ENCODE data around the gene RNU1-3.
A peak's percentile ranks its signal among the peaks of the same experiment; 100 is the strongest.
"Not testable (repeated sequence)": the region's sequence is repeated elsewhere in the genome, so short reads cannot be mapped to it uniquely, and the experiment has no call there.

Gene RNU1-3

DNA sequence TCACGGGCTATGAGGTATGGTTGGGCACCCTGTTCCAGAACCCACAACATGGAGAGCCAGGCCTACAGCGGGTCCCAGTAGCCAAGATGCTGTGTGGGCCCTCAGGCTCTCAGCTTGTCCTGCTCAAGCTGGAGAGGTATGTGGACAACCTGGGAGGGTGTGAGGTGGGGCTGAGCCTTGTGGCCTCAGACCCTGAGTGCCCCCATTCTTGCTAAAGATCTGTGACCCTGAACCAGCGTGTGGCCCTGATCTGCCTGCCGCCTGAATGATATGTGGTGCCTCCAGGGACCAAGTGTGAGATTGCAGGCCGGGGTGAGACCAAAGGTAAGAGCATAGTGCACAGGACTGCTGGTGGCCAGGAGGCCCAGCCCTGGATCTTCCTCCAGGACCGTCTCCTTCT lies 17.4 kb downstream of the RNU1-3 start:
- H3K4me1 ChIP-seq (ENCODE audit: insufficient read depth, low read length); H3K36me3 ChIP-seq (ENCODE audit: insufficient read depth, low read length); H3K9ac ChIP-seq (ENCODE audit: low read depth, low read length); H3K9me3 ChIP-seq (ENCODE audit: control insufficient read depth, insufficient read depth, low read length): not testable (repeated sequence)

DNA sequence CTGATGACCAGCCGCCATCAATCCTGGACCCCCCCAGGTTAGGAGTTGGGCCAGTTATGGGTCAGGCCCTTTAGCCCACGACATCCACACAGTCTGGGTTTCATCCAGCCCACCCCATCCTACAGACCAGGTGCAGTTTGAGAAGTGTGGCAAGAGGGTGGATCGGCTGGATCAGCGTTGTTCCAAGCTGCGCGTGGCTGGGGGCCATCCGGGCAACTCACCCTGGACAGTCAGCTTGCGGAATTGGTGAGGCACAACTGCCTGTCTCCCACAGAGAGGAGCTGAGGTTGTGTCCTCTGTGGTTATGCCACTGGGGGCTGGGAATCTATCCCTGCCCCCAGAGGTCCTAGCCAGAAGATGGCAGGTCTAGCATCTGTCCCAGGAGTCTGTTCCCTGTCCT lies 18.0 kb downstream of the RNU1-3 start:
- not testable (repeated sequence) for H3K9me3 ChIP-seq (ENCODE audit: control insufficient read depth, insufficient read depth, low read length); H3K4me1 ChIP-seq (ENCODE audit: insufficient read depth, low read length); H3K9ac ChIP-seq (ENCODE audit: low read depth, low read length); H3K36me3 ChIP-seq (ENCODE audit: insufficient read depth, low read length)

DNA sequence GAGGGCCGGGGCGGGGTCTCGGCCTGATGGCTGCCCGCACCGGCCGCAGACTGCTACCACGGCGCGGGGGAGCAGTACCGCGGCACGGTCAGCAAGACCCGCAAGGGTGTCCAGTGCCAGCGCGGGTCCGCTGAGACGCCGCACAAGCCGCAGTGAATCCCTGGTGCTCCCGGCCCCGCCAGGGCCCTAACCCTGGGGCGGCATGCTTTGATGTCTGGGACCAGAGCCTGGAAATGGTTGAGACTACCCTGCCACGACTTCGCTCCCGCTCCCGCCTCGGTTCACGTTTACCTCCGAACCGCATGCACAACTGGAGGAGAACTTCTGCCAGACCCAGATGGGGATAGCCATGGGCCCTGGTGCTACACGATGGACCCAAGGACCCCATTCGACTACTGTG lies 18.5 kb downstream of the RNU1-3 start:
- not testable (repeated sequence) for H3K9ac ChIP-seq (ENCODE audit: low read depth, low read length); H3K36me3 ChIP-seq (ENCODE audit: insufficient read depth, low read length); H3K4me1 ChIP-seq (ENCODE audit: insufficient read depth, low read length); H3K9me3 ChIP-seq (ENCODE audit: control insufficient read depth, insufficient read depth, low read length)

DNA sequence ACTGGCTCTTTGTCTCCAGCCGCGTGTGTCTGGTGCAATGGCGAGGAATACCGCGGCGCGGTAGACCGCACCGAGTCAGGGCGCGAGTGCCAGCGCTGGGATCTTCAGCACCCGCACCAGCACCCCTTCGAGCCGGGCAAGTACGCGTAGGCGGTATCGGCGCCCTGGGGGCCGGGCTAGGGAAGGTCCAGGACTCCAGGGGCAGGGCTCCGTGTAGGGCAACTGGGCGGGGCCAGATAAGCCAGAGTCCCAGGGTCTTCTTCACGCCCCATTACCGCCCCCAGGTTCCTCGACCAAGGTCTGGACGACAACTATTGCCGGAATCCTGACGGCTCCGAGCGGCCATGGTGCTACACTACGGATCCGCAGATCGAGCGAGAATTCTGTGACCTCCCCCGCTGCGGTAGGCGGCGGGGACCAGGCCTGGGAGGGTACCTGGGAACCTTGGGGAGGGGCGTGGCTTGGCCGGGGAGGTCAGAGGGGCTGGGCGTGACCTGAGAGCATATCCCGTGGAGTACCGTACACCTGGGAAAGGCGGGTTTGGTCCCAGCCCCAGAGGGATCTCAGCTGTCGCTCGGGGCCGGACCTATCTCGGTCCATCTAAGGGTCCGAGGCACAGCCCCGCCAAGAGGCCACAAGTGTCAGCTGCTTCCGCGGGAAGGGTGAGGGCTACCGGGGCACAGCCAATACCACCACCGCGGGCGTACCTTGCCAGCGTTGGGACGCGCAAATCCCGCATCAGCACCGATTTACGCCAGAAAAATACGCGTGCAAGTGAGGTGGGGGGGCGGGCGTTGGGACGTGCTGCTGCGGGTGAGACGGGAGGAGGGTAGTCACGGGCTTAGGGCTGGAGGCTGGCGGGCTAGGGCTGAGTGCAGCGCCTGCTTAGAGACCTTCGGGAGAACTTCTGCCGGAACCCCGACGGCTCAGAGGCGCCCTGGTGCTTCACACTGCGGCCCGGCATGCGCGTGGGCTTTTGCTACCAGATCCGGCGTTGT lies 19.3 kb downstream of the RNU1-3 start:
- not testable (repeated sequence) for H3K36me3 ChIP-seq (ENCODE audit: insufficient read depth, low read length); H3K9me3 ChIP-seq (ENCODE audit: control insufficient read depth, insufficient read depth, low read length); H3K4me1 ChIP-seq (ENCODE audit: insufficient read depth, low read length)
- H3K9ac ChIP-seq (ENCODE audit: low read depth, low read length): peak overlapping the region; percentile 35; the same call in 1 of the 2 replicates

DNA sequence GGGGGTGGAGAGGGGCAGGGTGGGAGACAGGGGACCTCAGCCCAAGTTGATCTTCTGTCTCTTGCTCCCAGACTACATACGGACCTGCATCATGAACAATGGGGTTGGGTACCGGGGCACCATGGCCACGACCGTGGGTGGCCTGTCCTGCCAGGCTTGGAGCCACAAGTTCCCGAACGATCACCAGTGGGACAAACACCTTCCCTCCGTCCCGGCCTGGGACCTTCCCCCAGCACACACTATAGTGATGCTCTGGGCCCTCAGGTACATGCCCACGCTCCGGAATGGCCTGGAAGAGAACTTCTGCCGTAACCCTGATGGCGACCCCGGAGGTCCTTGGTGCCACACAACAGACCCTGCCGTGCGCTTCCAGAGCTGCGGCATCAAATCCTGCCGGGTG lies 20.0 kb downstream of the RNU1-3 start:
- not testable (repeated sequence) for H3K9ac ChIP-seq (ENCODE audit: low read depth, low read length); H3K36me3 ChIP-seq (ENCODE audit: insufficient read depth, low read length); H3K9me3 ChIP-seq (ENCODE audit: control insufficient read depth, insufficient read depth, low read length); H3K4me1 ChIP-seq (ENCODE audit: insufficient read depth, low read length)

DNA sequence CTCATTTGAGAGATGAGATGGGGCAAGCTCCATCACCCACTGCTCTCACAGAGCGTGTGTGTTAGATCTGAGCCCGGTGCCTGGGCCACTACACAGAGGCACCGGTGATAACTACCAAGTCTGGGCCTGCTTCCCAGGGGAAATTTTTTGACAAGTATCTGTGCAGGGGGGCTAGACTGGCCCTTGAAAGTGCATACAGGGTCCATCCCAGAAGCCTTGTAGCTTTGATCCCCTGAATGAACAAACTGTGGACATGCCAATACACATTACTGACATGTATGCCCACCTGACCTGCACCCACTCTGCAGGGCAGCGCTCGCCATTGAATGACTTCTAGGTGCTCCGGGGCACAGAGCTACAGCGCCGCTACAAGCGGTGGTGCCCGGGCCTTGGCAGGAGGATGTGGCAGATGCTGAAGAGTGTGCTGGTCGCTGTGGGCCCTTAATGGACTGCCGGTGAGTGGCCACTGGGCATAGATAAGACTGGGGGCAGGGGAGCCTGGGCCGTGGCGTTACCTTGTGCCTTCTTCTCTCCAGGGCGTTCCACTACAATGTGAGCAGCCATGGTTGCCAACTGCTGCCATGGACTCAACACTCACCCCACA lies 20.6 kb downstream of the RNU1-3 start:
- not testable (repeated sequence) for H3K9ac ChIP-seq (ENCODE audit: low read depth, low read length); H3K36me3 ChIP-seq (ENCODE audit: insufficient read depth, low read length); H3K9me3 ChIP-seq (ENCODE audit: control insufficient read depth, insufficient read depth, low read length); H3K4me1 ChIP-seq (ENCODE audit: insufficient read depth, low read length)

DNA sequence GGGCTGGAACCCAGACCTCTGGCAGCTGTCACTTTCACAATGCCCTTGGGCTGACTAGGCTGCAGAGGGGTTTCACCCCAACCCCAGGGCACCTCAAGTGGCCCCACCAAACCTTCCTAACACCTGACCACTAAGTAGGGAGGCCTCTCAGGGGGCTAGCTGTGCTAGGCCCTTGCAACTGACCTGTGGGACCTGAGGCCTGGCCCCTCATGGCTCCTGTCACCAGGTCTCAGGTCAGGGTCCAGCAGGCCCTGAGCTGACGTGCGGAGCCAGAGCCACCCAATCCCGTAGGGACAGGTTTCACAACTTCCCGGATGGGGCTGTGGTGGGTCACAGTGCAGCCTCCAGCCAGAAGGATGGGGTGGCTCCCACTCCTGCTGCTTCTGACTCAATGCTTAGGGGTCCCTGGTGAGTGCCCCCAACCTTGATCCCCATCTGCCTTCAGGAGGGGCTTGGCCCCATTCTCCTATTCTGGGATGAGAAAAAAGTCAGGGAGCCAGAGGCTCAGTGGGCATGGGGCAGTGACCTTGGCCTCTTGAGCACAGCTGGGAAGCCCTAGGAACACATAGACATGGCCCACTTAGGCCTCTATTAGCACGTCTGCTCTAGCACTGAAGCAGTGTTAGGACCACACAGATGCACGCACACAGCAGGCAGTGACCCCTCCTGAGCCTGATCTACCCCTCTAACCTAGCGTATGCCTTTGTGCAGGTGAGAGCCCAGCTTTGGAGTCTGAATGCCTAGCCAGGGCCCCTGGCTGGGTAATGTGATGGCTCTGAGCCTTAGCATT lies 21.3 kb downstream of the RNU1-3 start:
- H3K4me1 ChIP-seq (ENCODE audit: insufficient read depth, low read length); H3K36me3 ChIP-seq (ENCODE audit: insufficient read depth, low read length); H3K9me3 ChIP-seq (ENCODE audit: control insufficient read depth, insufficient read depth, low read length): not testable (repeated sequence)
- H3K9ac ChIP-seq (ENCODE audit: low read depth, low read length): peak overlapping the region; percentile 88; the same call in 1 of the 2 replicates

DNA sequence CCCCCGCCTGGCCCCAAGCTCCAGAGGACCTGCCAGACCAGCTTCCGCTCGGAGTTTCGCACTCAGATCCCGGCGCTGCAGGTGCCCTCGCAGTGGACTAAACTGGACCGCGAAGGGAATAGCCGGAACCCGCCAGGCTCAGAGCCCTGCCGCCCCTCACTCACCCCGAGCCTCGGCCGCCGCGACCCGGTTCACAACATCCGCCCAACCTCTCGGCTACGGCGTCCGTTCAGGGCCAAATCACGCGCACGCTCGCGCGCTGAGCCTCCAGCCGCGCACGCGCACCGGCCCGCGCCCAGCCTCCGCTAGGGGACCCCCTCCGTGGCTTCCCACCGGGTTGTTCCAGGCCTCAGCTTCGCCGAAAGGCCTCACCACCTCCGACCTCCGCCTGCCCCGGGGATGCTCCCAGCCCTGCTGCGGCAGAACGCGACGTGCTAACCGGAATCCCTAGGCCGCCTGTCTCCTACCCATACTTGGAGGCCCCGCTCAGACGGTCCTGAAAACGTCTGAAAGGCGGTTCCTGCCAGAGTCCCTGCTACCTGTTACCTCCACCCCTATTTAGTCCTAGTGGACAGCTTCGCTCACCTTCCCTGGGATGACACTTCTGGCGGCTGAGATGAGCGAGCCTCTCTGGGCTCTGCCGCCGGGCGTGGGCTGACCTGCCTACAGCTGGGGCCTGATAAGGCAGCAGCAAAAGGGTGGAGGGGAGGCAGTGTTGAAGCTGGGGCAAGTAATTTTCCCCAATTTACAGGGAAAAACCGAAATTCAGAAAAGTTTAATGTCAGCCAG lies 22.1 kb downstream of the RNU1-3 start:
- not testable (repeated sequence) for H3K36me3 ChIP-seq (ENCODE audit: insufficient read depth, low read length); H3K9me3 ChIP-seq (ENCODE audit: control insufficient read depth, insufficient read depth, low read length); H3K4me1 ChIP-seq (ENCODE audit: insufficient read depth, low read length)
- peak overlapping the region; percentile 88 for H3K9ac ChIP-seq (ENCODE audit: low read depth, low read length)

DNA sequence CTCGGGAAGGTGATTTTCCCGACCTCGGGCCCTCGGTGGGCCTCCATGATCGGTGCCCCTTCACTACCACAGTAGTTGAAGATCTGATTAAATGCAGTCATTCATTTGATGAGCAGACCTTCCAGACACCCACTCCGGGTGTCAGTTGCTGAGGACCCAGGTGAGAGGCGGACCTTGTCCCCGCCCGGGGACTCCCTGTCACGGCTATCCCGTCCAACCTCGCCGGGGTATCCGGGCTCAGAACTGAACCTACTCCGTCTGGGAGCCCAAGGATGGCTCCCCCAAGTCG lies 22.6 kb downstream of the RNU1-3 start:
- Histone ChIP-seq H3K9ac (ENCODE audit: low read depth, low read length) (peak overlapping the region; percentile 88), H3K36me3 (ENCODE audit: insufficient read depth, low read length) (no peaks in the 10 kb centered on the region)

DNA sequence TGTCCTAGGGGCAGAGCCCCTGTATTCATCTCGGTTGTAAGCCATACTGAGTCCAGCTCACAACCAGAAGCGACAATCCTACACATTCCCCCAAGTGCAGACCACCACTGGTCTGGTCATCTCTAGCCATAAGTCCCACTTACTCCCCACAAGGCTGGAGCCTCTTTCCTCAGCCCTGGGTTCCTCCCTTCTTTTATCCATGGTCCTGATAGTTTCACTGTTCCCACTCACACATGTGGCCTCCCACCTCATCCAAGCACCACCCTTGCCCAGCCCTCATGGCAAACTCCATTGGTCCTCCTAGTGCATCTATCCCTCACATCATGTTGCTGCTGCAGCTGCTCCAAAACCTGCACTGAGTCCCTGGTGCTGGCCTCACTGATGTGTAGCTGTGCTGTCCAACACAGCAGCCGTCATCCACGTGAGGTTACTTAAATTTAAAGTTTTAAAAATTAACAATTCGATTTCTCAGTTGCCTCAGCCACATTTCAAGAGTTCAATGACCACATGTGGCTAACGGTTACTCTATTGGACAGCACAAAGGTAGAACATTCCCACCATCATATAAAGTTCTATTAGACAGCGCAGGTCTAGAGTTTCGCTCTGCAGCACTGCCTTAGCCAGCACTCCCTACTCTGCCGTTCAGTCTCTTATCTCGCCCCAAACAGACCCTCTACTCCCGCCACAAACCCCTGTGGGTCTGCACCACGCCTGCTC lies 23.1 kb downstream of the RNU1-3 start:
- H3K36me3 ChIP-seq (ENCODE audit: insufficient read depth, low read length); H3K9me3 ChIP-seq (ENCODE audit: control insufficient read depth, insufficient read depth, low read length); H3K4me1 ChIP-seq (ENCODE audit: insufficient read depth, low read length): not testable (repeated sequence)
- peak overlapping the region; percentile 88 for H3K9ac ChIP-seq (ENCODE audit: low read depth, low read length)

More for the DNA sequence above, 22.6 kb downstream of the RNU1-3 start:
- no peaks in the 10 kb centered on the region for H3K9me3 ChIP-seq (ENCODE audit: control insufficient read depth, insufficient read depth, low read length)
- peaks cover 6% of the 10 kb centered on the region for H3K4me1 ChIP-seq (ENCODE audit: insufficient read depth, low read length)

DNA sequence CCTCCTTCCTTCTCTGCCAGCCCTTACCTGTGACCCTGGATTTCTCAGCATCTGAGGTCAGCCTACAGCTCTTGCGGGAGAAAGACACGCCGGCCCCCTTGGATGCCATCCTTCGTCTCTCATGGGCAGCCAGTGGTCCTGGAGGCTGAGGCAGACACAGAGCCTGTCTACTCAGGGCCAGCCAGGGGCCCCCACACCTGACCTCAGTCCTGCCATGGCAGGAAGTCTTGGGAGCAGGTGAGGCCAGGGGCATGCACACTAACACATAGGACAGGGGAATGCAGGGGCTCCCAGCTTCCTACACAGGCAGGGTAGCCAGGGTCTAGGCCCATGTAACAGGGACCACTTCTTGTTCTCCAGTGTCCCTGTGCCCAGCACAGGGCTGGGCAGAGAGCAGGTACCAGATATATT lies 23.7 kb downstream of the RNU1-3 start:
- not testable (repeated sequence) for H3K4me1 ChIP-seq (ENCODE audit: insufficient read depth, low read length); H3K9me3 ChIP-seq (ENCODE audit: control insufficient read depth, insufficient read depth, low read length); H3K36me3 ChIP-seq (ENCODE audit: insufficient read depth, low read length); H3K9ac ChIP-seq (ENCODE audit: low read depth, low read length)

DNA sequence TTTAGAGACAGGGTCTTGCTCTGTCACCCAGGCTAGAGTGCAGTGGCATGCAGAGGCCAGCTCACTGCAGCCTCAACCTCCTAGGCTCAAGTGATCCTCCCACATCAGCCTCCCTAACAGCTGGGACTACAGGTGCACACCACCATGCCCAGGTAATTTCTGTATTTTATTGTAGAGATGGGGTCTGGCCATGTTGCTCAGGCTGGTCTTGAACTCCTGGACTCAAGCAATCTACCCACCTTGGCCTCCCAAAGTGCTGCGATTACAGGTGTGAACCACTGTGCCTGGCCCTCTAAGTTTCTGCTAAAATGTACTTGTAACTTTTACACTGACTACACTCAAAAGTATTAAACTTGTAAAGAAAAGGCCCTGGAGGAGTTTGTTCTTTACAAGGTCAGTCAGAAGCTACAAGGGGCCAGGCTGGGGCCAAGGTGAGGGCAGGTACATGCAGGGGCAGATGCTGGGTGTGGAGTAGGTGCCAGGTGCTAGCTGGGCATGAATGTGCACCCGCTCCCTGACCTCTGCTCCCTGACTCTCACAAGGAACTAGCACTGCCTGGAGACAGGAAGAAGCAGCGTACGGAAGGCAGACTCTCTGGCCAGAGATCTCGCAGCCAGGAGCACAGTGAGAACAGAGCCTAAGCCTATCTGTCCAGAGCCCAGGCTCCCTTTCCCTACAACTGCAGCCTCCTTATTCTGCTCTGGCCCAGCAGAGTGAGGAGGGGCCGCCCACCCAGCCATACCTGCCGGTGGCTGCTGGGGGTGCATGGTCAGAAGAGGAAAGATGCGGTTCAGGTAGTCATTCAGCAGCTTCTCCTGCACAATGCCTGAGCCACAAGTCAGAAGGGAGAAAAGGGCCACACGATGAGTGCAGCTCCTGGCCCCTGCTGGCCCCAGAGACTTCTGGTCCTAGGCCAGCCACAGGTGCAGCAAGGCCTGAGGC lies 24.5 kb downstream of the RNU1-3 start:
- not testable (repeated sequence) for H3K9ac ChIP-seq (ENCODE audit: low read depth, low read length); H3K36me3 ChIP-seq (ENCODE audit: insufficient read depth, low read length); H3K9me3 ChIP-seq (ENCODE audit: control insufficient read depth, insufficient read depth, low read length); H3K4me1 ChIP-seq (ENCODE audit: insufficient read depth, low read length)
